HG03139 (cell line): ENCODE measurements around the gene RAB6A.

Experiments
- ATAC-seq: cut with Tn5 transposase; IDR thresholded peaks from one replicate; pipeline ENCODE4 v1.9.1; 2021; ENCODE audit not compliant: unreplicated experiment

The RAB6A gene

GRCh38 chr11:73633999-73634398, 126.9 kb downstream of the RAB6A start:
- no peak for ATAC-seq

- no peak for ATAC-seq
These were observed 127.9 kb downstream of the RAB6A start for GRCh38 chr11:73632996-73633395.

GRCh38 chr11:73629907-73630306, 131.0 kb downstream of the RAB6A start:
- ATAC-seq, result no peak

- no peak for ATAC-seq
These were observed 135.1 kb downstream of the RAB6A start for GRCh38 chr11:73625696-73626318.
